ENCODE measurements around the gene NCK2. TPM values are rescaled to one million over a fixed set of nuclear protein-coding genes. Genes with fewer than 3 reads are reported as not detected.

NCK2 gene
- total RNA-seq, 1 experiment from 2014 or later, result 89.0 TPM

- H3K9me3 Mint-ChIP-seq (ENCODE audit: unreplicated experiment), result no peaks in the 10 kb centered on the region
- DNase-seq, result no peak
- Histone ChIP-seq H3K9me3 (no peaks in the 10 kb centered on the region), H3K36me3 (ENCODE audit: control insufficient read depth, insufficient read depth, low read length) (peaks cover 1% of the 10 kb centered on the region; the same call in 1 of the 2 replicates), H3K4me3 (ENCODE audit: low read depth, low read length) (no peak overlapping the region), H3K27me3 (replicated peaks; ENCODE audit: control insufficient read depth, insufficient read depth, low read length) (no peaks in the 10 kb centered on the region), H3K4me1 (peaks cover 10% of the 10 kb centered on the region)
- H3K4me1 Mint-ChIP-seq (ENCODE audit: low read depth, unreplicated experiment), result peaks cover 18% of the 10 kb centered on the region
- peaks cover 72% of the 10 kb centered on the region for H3K36me3 Mint-ChIP-seq (ENCODE audit: insufficient read depth, unreplicated experiment)
- no peak for TF ChIP-seq CTCF (IDR thresholded peaks at IDR 0.05; ENCODE audit: insufficient read depth in 1 of 2, low read depth in 1 of 2, low read length in 1 of 2, severe bottlenecking in 1 of 2, unreplicated experiment in 1 of 2)
- ChIA-PET CTCF (interaction anchor here (0.9 kb wide), 1 partner anchor 134 kb away, joined by 3 read pairs; no protein-coding TSS in a partner anchor), POLR2A (no interaction called here)
- intact Hi-C loops (cut with micrococcal nuclease; ENCODE audit: unreplicated experiment), result no loop called here
- H3K4me3 Mint-ChIP-seq (ENCODE audit: unreplicated experiment), result no peak overlapping the region
- TSS peak; percentile 20 for BruUV-seq (replicated peaks)
- H3K27ac Mint-ChIP-seq (ENCODE audit: unreplicated experiment), result no peak overlapping the region
- no peaks in the 10 kb centered on the region for H3K27me3 Mint-ChIP-seq (ENCODE audit: insufficient read depth, unreplicated experiment)
Measured at GRCh38 chr2:105881286-105882136, 136.8 kb downstream of the NCK2 start.

GRCh38 chr2:105882341-105882740 lies 137.6 kb downstream of the NCK2 start:
- intact Hi-C loops (cut with micrococcal nuclease; ENCODE audit: unreplicated experiment), result no loop called here

More at GRCh38 chr2:105882341-105882740, 137.6 kb downstream of the NCK2 start:
- CTCF ChIA-PET, result interaction anchor here (0.9 kb wide), 1 partner anchor 135 kb away, joined by 3 read pairs; no protein-coding TSS in a partner anchor
- no peak overlapping the region for H3K4me3 ChIP-seq (ENCODE audit: low read depth, low read length)
- H3K27ac Mint-ChIP-seq (ENCODE audit: unreplicated experiment), result no peak overlapping the region
- no TSS peak for BruUV-seq (replicated peaks)
- no peaks in the 10 kb centered on the region for H3K9me3 ChIP-seq
- TF ChIP-seq CTCF (IDR thresholded peaks at IDR 0.05; ENCODE audit: insufficient read depth in 1 of 2, low read depth in 1 of 2, low read length in 1 of 2, severe bottlenecking in 1 of 2, unreplicated experiment in 1 of 2), result no peak
- peaks cover 23% of the 10 kb centered on the region for H3K4me1 Mint-ChIP-seq (ENCODE audit: low read depth, unreplicated experiment)
- H3K9me3 Mint-ChIP-seq (ENCODE audit: unreplicated experiment), result no peaks in the 10 kb centered on the region
- H3K27me3 ChIP-seq (replicated peaks; ENCODE audit: control insufficient read depth, insufficient read depth, low read length), result no peaks in the 10 kb centered on the region
- no peak for DNase-seq
- H3K36me3 ChIP-seq (ENCODE audit: control insufficient read depth, insufficient read depth, low read length), result peaks cover 1% of the 10 kb centered on the region; the same call in 1 of the 2 replicates
- POLR2A ChIA-PET, result no interaction called here
- peaks cover 64% of the 10 kb centered on the region for H3K36me3 Mint-ChIP-seq (ENCODE audit: insufficient read depth, unreplicated experiment)
- no peak overlapping the region for H3K4me3 Mint-ChIP-seq (ENCODE audit: unreplicated experiment)
- peaks cover 18% of the 10 kb centered on the region for H3K4me1 ChIP-seq
- no peaks in the 10 kb centered on the region for H3K27me3 Mint-ChIP-seq (ENCODE audit: insufficient read depth, unreplicated experiment)
